ENCODE measurements around the gene BICD1. TPM values are rescaled to one million over a fixed set of nuclear protein-coding genes. Genes with fewer than 3 reads are reported as not detected.

Gene BICD1
- total and polyA plus RNA-seq, 2 of the 13 experiments (the other 11 are each of a cell fraction or from before 2014, with no cell fraction given), result 4.5 to 5.2 TPM

GRCh38 chr12:32135967-32136366 lies 29.3 kb downstream of the BICD1 start (continued):
- TF ChIP-seq RNF2 (conservative IDR thresholded peaks at IDR 0.05; ENCODE audit: low read depth) (no peak), MAFK (conservative IDR thresholded peaks at IDR 0.05 in 1 of 2, IDR thresholded peaks at IDR 0.05 in 1 of 2; ENCODE audit: low read length in 2 of 2) (0 out of 4 replicates have a peak, but pooled peaks of 1 of the 2 experiments have one; percentile 7), ZNF335 (CRISPR knock-in tag; IDR thresholded peaks at IDR 0.05) (no peak), ZNF629 (CRISPR knock-in tag; conservative IDR thresholded peaks at IDR 0.05) (peak; percentile 77), SRSF9 (IDR thresholded peaks at IDR 0.05; ENCODE audit: borderline replicate concordance, insufficient read depth, low read depth, low read length, poor library complexity, severe bottlenecking) (no peak), SIN3B (IDR thresholded peaks at IDR 0.05; ENCODE audit: low read length) (no peak), NFIB (CRISPR knock-in tag; IDR thresholded peaks at IDR 0.05; ENCODE audit: borderline replicate concordance) (no peak), ZNF431 (CRISPR knock-in tag; IDR thresholded peaks at IDR 0.05; ENCODE audit: borderline replicate concordance, low read depth) (no peak), AKAP8 (CRISPR knock-in tag; IDR thresholded peaks at IDR 0.05) (no peak), ZSCAN9 (CRISPR knock-in tag; IDR thresholded peaks at IDR 0.05; ENCODE audit: borderline replicate concordance) (no peak), ZSCAN22 (CRISPR knock-in tag; IDR thresholded peaks at IDR 0.05) (peak; percentile 78; the same call in 1 of the 2 replicates), NCOA5 (CRISPR knock-in tag; IDR thresholded peaks at IDR 0.05) (no peak), ZNF343 (CRISPR knock-in tag; IDR thresholded peaks at IDR 0.05) (no peak), ZSCAN21 (CRISPR knock-in tag; IDR thresholded peaks at IDR 0.05; ENCODE audit: borderline replicate concordance) (no peak), REL (CRISPR knock-in tag; conservative IDR thresholded peaks at IDR 0.05) (no peak), HHEX (CRISPR knock-in tag; IDR thresholded peaks at IDR 0.05) (no peak), NR2C2 (CRISPR knock-in tag; IDR thresholded peaks at IDR 0.05; ENCODE audit: borderline replicate concordance) (no peak), PHB2 (IDR thresholded peaks at IDR 0.05; ENCODE audit: partially characterized antibody) (no peak), SPEN (CRISPR knock-in tag; IDR thresholded peaks at IDR 0.05; ENCODE audit: low read depth) (no peak), ZNF670 (CRISPR knock-in tag; IDR thresholded peaks at IDR 0.05; ENCODE audit: borderline replicate concordance) (no peak), ZNF3 (CRISPR knock-in tag; IDR thresholded peaks at IDR 0.05) (no peak), DPF2 (CRISPR knock-in tag; IDR thresholded peaks at IDR 0.05; ENCODE audit: borderline replicate concordance, low read depth) (peak; percentile 64), ZNF850 (CRISPR knock-in tag; conservative IDR thresholded peaks at IDR 0.05) (no peak)
- TF ChIP-seq, protein P1, sequence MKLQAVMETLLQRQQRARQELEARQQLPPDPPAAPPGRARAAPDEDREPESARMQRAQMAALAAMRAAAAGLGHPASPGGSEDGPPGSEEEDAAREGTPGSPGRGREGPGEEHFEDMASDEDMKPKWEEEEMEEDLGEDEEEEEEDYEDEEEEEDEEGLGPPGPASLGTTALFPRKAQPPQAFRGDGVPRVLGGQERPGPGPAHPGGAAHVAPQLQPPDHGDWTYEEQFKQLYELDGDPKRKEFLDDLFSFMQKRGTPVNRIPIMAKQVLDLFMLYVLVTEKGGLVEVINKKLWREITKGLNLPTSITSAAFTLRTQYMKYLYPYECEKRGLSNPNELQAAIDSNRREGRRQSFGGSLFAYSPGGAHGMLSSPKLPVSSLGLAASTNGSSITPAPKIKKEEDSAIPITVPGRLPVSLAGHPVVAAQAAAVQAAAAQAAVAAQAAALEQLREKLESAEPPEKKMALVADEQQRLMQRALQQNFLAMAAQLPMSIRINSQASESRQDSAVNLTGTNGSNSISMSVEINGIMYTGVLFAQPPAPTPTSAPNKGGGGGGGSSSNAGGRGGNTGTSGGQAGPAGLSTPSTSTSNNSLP (IDR thresholded peaks at IDR 0.05; ENCODE audit: low read depth, low read length), result peak; percentile 92
- TF ChIP-seq, protein P2, sequence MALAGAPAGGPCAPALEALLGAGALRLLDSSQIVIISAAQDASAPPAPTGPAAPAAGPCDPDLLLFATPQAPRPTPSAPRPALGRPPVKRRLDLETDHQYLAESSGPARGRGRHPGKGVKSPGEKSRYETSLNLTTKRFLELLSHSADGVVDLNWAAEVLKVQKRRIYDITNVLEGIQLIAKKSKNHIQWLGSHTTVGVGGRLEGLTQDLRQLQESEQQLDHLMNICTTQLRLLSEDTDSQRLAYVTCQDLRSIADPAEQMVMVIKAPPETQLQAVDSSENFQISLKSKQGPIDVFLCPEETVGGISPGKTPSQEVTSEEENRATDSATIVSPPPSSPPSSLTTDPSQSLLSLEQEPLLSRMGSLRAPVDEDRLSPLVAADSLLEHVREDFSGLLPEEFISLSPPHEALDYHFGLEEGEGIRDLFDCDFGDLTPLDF (CRISPR knock-in tag; IDR thresholded peaks at IDR 0.05), result no peak
- TF ChIP-seq, protein P3, sequence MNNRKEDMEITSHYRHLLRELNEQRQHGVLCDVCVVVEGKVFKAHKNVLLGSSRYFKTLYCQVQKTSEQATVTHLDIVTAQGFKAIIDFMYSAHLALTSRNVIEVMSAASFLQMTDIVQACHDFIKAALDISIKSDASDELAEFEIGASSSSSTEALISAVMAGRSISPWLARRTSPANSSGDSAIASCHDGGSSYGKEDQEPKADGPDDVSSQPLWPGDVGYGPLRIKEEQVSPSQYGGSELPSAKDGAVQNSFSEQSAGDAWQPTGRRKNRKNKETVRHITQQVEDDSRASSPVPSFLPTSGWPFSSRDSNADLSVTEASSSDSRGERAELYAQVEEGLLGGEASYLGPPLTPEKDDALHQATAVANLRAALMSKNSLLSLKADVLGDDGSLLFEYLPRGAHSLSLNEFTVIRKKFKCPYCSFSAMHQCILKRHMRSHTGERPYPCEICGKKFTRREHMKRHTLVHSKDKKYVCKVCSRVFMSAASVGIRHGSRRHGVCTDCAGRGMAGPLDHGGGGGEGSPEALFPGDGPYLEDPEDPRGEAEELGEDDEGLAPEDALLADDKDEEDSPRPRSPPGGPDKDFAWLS (CRISPR knock-in tag; IDR thresholded peaks at IDR 0.05; ENCODE audit: borderline replicate concordance), result no peak
- TF ChIP-seq, protein P4, sequence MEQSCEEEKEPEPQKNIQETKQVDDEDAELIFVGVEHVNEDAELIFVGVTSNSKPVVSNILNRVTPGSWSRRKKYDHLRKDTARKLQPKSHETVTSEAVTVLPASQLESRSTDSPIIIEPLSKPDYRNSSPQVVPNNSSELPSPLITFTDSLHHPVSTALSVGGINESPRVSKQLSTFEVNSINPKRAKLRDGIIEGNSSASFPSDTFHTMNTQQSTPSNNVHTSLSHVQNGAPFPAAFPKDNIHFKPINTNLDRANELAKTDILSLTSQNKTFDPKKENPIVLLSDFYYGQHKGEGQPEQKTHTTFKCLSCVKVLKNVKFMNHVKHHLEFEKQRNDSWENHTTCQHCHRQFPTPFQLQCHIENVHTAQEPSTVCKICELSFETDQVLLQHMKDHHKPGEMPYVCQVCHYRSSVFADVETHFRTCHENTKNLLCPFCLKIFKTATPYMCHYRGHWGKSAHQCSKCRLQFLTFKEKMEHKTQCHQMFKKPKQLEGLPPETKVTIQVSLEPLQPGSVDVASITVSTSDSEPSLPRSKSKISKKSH (CRISPR knock-in tag; IDR thresholded peaks at IDR 0.05; ENCODE audit: borderline replicate concordance), result no peak

Measured in HepG2 (cell line).